ENCODE data around the gene RPL6.

The RPL6 gene

DNA sequence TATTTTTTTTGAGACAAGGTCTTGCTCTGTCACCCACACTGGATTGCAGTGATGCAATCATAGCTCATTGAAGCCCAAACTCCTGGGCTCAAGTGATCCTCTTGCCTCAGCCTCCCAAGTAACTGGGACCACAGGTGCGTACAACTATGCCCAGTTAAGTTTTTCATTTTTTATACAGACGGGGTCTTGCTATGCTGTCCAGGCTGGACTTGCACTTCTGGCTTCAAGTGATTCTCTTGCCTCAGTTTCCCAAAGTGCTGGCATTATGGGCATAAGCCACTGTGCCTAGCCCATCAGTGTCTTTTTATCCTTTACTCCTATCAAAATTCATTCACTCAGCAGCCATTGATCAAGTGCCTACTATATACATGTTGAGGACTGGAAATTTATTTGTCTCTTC, 18.4 kb upstream of the RPL6 start:
- no peak for DNase-seq (ENCODE audit: extremely low read depth, low read depth)
- TF ChIP-seq, protein P1, sequence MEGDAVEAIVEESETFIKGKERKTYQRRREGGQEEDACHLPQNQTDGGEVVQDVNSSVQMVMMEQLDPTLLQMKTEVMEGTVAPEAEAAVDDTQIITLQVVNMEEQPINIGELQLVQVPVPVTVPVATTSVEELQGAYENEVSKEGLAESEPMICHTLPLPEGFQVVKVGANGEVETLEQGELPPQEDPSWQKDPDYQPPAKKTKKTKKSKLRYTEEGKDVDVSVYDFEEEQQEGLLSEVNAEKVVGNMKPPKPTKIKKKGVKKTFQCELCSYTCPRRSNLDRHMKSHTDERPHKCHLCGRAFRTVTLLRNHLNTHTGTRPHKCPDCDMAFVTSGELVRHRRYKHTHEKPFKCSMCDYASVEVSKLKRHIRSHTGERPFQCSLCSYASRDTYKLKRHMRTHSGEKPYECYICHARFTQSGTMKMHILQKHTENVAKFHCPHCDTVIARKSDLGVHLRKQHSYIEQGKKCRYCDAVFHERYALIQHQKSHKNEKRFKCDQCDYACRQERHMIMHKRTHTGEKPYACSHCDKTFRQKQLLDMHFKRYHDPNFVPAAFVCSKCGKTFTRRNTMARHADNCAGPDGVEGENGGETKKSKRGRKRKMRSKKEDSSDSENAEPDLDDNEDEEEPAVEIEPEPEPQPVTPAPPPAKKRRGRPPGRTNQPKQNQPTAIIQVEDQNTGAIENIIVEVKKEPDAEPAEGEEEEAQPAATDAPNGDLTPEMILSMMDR (IDR thresholded peaks at IDR 0.05; ENCODE audit: low read depth, low read length, missing control alignments) = no peak
- no peak overlapping the region for H3K4me3 ChIP-seq (replicated peaks; ENCODE audit: low read depth, low read length)

DNA sequence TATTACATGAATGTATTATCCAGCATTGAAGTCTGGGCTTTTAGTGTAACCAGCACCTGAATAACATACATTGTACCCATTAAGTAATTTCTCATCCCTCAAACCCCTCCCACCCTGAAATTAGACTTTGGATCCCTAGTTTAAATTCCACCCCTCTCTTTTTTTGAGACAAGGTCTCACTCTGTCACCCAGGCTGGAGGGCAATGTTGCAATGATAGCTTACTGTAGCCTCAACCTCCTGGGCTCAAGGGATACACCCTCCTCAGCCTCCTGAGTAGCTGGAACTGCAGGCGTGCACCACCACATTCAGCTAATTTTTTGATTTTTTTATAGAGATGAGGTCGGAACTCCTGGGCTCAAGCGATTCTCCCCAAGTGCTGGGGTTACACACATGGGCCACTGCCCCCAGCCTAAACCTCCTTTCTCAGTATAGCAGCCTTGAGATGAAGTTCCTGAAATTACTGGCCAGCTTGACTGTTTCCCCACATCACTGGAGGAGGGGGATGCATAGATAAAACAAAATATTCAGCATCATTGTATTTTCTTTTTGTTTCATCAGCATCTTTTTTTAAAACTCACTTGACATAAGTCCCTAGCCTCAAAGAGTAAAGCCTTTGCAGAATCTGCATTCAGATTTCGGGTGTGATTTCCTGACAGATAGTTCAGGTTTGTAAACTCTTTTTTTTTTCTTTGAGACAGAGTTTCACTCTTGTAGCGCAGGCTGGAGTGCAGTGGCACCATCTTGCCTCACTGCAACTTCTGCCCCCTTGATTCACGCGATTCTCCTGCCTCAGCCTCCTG, 16.4 kb upstream of the RPL6 start:
- no peak for DNase-seq (ENCODE audit: extremely low read depth, low read depth)
- TF ChIP-seq, protein P1 (IDR thresholded peaks at IDR 0.05; ENCODE audit: low read depth, low read length, missing control alignments) = no peak
- H3K4me3 ChIP-seq (replicated peaks; ENCODE audit: low read depth, low read length) = no peak overlapping the region

DNA sequence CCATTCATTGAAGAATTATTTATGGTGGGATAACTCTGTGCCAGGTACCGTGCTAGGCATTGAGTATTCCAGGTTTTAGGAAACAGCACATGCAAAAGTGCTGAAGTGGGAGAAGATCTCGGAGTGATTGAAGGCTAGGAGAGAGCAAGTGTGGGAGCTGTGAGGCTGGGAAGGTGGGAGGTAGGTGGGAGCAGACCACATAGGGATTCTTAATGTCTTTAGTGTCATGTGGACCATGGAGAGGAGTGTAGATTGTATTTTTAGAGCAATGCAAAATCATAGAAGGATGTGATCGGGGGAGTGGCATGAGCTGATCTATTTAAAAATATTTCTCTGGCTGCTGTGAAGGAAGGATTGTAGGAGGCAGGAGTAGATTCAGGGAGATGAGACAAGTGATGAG, 14.7 kb upstream of the RPL6 start:
- H3K4me3 ChIP-seq (replicated peaks; ENCODE audit: low read depth, low read length) = no peak overlapping the region
- DNase-seq (ENCODE audit: extremely low read depth, low read depth) = no peak
- TF ChIP-seq, protein P1 (IDR thresholded peaks at IDR 0.05; ENCODE audit: low read depth, low read length, missing control alignments) = no peak

DNA sequence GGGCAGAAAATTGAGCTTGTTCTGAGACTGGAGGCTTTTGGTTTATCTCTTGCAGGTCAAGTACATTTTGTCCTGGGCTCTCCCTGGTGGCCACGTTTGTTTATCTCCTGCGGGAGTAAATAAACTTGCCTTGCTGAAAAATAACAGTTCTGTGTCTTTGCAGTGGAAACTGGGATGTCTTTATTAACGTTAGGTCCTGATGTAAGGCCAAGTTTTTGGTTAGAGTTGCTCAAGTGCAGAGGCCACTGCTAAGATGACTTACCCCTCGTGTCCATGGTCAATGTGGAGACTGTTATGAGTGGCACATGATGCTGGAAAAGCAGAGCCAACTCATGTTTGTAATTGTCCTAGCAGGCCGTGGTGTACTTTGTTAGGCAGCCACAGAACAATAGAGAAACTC, 13.1 kb upstream of the RPL6 start:
- TF ChIP-seq, protein P1 (IDR thresholded peaks at IDR 0.05; ENCODE audit: low read depth, low read length, missing control alignments) = no peak
- H3K4me3 ChIP-seq (replicated peaks; ENCODE audit: low read depth, low read length) = no peak overlapping the region
- DNase-seq (ENCODE audit: extremely low read depth, low read depth) = no peak

DNA sequence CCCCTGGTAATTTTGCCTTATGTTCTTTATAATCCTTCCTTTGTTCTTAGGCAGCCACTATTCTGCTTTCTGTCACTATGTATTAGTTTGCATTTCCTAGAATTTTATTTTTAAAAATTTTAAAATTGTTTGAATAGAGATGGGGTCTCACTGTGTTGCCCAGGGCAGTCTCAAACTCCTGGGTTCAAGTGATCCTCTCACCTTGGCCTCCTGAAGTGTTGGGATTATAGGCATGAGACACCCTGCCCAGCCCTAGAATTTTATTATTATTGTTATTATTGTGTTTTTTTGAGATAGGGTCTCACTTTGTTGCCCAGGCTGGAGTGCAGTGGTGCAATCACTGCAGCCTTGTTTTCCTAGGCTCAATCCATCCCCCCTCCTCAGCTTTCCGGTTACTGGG, 12.0 kb upstream of the RPL6 start:
- H3K4me3 ChIP-seq (replicated peaks; ENCODE audit: low read depth, low read length) = no peak overlapping the region
- TF ChIP-seq, protein P1 (IDR thresholded peaks at IDR 0.05; ENCODE audit: low read depth, low read length, missing control alignments) = no peak
- no peak for DNase-seq (ENCODE audit: extremely low read depth, low read depth)

DNA sequence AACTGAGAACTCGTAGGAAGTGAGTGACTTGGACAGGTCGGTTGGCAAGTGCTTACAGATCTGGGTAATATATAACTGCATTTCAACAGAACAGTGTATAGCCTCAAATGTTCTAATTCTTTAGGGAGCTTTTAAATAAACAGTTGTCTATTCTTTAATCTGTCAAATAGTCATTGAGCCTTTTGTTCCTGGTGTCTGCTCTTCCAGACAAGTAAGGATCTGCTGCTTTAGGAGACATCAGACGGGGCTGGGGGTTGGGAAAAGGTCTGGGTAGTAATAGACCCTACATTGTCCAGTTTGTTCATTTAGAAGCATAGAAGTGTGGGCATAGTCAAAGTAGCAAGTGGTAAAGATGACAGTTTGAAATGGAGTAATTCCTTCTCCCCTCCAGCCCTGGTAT, 11.3 kb upstream of the RPL6 start:
- no peak for DNase-seq (ENCODE audit: extremely low read depth, low read depth)
- TF ChIP-seq, protein P1 (IDR thresholded peaks at IDR 0.05; ENCODE audit: low read depth, low read length, missing control alignments) = no peak
- H3K4me3 ChIP-seq (replicated peaks; ENCODE audit: low read depth, low read length) = peak overlapping the region; percentile 78
